DND-41 (cell line): ENCODE data around the gene CDS2.

Experiments used
- CTCF ChIP-seq: IDR thresholded peaks from 2 replicates; pipeline ENCODE4 v1.5.1; 2012; ENCODE audit warnings: borderline replicate concordance, low read length, moderate library complexity, mild to moderate bottlenecking; ENCODE audit not compliant: poor library complexity, severe bottlenecking; ENCODE audit errors: extremely low read depth
- EZH2 ChIP-seq: IDR thresholded peaks from 3 replicates; pipeline ENCODE4 v1.6.1; 2012; ENCODE audit warnings: borderline replicate concordance, low read depth, mild to moderate bottlenecking, moderate library complexity, low read length, inconsistent platforms; ENCODE audit not compliant: severe bottlenecking

- TF ChIP-seq CTCF: no peak
- TF ChIP-seq EZH2: no peak
These were observed 22.3 kb upstream of the CDS2 start for GRCh38 chr20:5104479-5104878.
